SKM-1 treated with dmso at 0.1 percent for 144 hours (cell line): Measurements from ENCODE around the gene ARMC2.
"Not testable (repeated sequence)": the region's sequence is repeated elsewhere in the genome, so short reads cannot be mapped to it uniquely, and the experiment has no call there.

Experiments
- DNase-seq: peaks from one replicate; lab custom pipeline; 2025; ENCODE audit not compliant: unreplicated experiment; lab: John Stamatoyannopoulos, UW

Gene ARMC2

GRCh38 chr6:108914235-108915022 lies 66.2 kb downstream of the ARMC2 start:
- no peak for DNase-seq

DNA sequence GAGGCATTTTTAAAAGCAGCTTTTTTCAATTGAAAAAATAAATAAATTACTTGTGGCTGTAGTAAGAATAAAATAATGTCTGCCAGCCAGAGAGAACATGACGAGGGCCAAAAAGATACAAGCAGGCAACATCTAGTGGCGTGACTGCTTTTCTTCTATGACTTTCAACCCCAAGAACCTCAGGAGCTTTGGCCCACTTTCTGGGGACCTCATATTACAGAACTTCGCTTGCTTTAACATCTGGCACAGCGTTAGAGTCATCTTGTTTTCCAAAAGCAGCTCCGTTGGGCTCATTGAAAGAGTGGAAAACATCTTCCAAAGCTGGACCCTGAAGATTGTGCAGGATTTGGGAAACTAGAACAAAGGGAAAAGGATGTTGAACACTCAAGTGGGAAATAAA lies 67.0 kb downstream of the ARMC2 start:
- DNase-seq, result no peak

- no peak for DNase-seq
These were observed 67.9 kb downstream of the ARMC2 start for GRCh38 chr6:108916026-108916686.

GRCh38 chr6:108920751-108921150 lies 72.5 kb downstream of the ARMC2 start:
- no peak for DNase-seq

GRCh38 chr6:108921547-108922361 lies 73.5 kb downstream of the ARMC2 start:
- no peak for DNase-seq

DNA sequence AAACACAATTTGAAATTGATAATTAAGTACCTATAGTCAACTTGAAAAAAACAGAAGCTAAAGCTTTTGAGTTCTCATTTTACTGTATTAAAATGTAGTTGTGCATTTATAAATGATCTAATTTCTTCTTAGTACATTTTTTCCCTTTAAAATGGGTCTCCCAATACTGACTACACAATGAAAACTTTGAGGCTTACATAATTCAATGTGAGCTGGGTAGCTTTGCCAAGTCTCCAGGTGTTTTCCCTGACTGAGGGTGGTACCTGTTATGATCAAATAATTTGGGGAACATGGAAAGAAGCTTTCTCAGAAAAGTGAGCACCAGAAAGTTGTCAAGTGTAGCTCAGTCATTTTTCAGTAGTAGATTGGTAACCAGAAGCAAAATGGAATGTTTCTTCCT lies 74.3 kb downstream of the ARMC2 start:
- DNase-seq, result no peak

GRCh38 chr6:108927927-108928326 lies 79.7 kb downstream of the ARMC2 start:
- DNase-seq, result no peak

GRCh38 chr6:108928650-108929049 lies 80.4 kb downstream of the ARMC2 start:
- DNase-seq, result no peak

- not testable (repeated sequence) for DNase-seq
These were observed 82.9 kb downstream of the ARMC2 start for GRCh38 chr6:108931090-108931489.

GRCh38 chr6:108937170-108937569 lies 88.9 kb downstream of the ARMC2 start:
- DNase-seq, result no peak

- DNase-seq, result no peak
These were observed 92.5 kb downstream of the ARMC2 start for GRCh38 chr6:108940741-108941140.

- DNase-seq, result no peak
These were observed 93.1 kb downstream of the ARMC2 start for GRCh38 chr6:108941281-108941680.

- no peak for DNase-seq
These were observed 93.6 kb downstream of the ARMC2 start for GRCh38 chr6:108941859-108942258.

DNA sequence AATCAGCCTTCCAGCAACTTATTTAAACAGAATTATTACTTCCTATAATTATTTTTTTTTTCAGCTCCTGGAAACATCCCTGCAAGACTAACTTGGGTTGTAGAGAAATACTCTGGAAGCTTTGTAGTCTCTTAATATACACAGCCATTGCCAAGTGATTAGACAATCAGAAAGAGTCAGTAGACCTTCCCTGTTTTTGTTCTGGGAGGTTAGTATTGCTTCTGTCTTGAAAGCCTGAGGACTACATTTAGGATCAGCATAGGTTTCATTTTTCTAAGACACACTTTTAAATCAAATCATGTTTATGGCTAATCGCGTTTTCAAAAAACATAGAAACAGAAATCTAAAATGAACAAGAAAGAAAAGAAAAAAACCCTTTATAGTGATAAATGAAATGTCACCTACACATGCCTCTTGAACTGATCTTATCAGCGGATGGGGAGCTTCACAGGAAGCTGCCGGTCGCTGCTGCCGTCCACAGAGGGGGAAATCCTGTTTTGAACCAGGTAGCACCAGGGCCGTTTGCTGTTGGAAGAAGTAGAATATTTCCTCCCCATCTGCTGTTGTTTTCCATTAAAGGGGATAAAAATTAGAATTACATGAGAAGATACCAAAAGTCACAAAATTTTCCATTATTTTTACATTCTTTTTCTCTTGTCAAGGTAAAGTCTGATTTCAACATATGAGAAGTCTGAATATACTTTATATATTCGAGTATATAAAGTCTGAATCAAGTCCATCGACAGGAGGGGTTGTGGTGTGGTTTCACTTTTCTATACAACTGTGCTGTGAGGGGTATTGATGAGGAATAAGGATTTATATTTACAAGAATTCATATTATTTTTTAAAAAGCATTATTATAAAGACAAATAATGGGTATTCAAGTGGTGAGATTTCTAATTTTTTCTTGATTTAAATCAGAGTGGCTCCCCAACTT lies 94.6 kb downstream of the ARMC2 start:
- DNase-seq, result no peak

DNA sequence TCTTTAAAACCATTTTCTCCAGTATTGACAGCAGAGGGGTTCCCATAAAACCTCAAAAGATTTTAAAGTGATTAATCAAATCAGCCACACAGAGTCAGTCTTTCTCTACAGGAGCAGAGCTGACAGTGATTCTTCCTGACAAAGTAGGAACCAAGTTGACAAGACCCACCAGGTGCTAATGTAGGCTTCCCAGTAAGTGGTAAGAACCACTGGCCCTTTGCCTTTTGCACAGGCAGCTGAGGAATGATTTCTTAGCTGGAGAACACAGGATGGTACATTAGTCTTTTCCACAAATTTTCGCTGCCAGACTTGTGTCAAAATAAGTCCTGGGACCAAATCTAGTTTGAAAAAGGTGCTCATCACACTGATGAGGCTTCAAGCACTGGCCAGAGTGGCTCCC lies 95.8 kb downstream of the ARMC2 start:
- DNase-seq, result no peak

- DNase-seq, result no peak
These were observed 96.8 kb downstream of the ARMC2 start for GRCh38 chr6:108944707-108945680.

DNA sequence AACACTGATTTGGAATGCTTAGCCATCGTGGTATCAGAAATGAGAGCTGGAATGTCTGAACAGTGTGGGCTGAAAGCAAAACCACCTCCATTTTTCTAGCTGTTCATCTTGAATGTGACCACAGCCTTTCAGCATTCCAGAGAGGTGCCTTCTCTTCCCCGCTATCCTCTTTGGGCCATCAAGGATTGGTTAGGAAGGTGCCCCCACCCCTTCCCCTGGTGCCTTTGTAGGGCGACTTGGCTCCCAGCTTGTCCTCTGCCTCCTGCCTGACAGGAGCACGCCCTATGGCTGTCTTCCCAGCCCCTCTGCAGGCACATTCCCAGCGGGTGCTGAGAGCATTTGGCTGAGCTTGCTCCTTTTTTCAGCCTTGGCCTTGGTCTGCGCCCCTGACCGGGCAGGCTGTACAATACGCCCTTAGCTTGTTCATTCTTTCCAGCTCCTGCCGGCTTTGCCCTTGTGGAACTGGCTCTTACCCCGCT lies 97.5 kb downstream of the ARMC2 start:
- no peak for DNase-seq

DNA sequence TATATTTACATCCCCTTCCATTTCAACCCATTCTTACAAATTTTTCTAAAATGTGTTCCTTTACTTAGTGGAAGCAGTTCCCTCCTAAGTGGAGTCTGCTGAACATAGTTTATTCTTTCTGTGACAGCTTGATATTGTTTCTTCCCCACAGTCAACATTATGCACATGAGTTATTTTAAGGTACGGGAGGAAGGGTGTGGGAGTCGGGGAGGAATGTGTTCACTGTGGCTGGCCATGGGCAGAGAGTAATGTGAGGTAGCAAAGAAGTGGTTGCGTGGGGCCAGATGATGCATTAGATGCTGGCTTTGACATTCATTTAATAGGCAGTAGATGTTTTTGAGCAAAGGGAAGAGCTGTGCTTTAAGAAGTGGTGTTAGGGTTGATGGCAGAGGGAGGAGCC lies 98.5 kb downstream of the ARMC2 start:
- DNase-seq, result no peak

- DNase-seq, result no peak
These were observed 99.1 kb downstream of the ARMC2 start for GRCh38 chr6:108947114-108947854.
